GM19328 (cell line): ENCODE data around the gene BLTP1.
"Not testable (repeated sequence)": the region's sequence is repeated elsewhere in the genome, so short reads cannot be mapped to it uniquely, and the experiment has no call there.

Experiments used
- ATAC-seq: cut with Tn5 transposase; IDR thresholded peaks from one replicate; pipeline ENCODE4 v1.9.1; 2021; ENCODE audit warnings: mild to moderate bottlenecking, moderate library complexity; ENCODE audit not compliant: unreplicated experiment

BLTP1 gene, protein sequence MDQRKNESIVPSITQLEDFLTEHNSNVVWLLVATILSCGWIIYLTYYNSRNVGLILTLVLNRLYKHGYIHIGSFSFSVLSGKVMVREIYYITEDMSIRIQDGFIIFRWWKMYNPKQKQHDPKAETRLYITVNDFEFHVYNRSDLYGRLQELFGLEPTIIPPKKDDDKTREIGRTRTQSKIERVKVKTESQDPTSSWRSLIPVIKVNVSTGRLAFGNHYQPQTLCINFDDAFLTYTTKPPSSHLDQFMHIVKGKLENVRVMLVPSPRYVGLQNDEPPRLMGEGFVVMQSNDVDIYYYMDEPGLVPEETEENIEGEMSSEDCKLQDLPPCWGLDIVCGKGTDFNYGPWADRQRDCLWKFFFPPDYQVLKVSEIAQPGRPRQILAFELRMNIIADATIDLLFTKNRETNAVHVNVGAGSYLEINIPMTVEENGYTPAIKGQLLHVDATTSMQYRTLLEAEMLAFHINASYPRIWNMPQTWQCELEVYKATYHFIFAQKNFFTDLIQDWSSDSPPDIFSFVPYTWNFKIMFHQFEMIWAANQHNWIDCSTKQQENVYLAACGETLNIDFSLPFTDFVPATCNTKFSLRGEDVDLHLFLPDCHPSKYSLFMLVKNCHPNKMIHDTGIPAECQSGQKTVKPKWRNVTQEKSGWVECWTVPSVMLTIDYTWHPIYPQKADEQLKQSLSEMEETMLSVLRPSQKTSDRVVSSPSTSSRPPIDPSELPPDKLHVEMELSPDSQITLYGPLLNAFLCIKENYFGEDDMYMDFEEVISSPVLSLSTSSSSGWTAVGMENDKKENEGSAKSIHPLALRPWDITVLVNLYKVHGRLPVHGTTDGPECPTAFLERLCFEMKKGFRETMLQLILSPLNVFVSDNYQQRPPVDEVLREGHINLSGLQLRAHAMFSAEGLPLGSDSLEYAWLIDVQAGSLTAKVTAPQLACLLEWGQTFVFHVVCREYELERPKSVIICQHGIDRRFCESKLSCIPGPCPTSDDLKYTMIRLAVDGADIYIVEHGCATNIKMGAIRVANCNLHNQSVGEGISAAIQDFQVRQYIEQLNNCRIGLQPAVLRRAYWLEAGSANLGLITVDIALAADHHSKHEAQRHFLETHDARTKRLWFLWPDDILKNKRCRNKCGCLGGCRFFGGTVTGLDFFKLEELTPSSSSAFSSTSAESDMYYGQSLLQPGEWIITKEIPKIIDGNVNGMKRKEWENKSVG (N-terminal part only)

GRCh38 chr4:122151982-122152710, at the start of gene BLTP1:
BLTP1 (plus strand) TSS chr4:122152331; CDS start chr4:122170648, 18,317 bp downstream.
- peak; percentile 97 for ATAC-seq

- ATAC-seq = no peak
Observed at GRCh38 chr4:122104184-122104583, 47.9 kb upstream of the BLTP1 start.

DNA sequence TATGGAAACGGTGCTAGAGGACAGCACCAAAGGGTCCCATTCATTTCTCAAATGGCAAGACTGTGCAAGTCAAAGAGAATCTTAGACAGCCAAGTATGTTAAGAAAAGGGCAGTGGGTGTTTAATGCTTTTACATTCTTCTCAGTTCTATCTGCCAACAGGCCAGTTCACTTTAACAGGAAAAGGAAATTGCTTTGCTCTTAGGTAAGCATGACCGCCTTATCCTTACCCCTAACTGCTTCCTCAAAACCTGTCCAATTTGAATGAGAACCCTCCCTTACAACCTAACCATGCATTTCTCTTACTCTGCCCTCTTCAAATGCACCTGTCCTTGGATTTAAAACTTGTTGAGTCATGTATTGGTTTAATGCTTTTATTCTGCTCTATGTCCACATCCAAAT, 44.5 kb upstream of the BLTP1 start:
- no peak for ATAC-seq

- not testable (repeated sequence) for ATAC-seq
Observed at GRCh38 chr4:122110304-122110703, 41.8 kb upstream of the BLTP1 start.

GRCh38 chr4:122117743-122118142, 34.4 kb upstream of the BLTP1 start:
- ATAC-seq = no peak

DNA sequence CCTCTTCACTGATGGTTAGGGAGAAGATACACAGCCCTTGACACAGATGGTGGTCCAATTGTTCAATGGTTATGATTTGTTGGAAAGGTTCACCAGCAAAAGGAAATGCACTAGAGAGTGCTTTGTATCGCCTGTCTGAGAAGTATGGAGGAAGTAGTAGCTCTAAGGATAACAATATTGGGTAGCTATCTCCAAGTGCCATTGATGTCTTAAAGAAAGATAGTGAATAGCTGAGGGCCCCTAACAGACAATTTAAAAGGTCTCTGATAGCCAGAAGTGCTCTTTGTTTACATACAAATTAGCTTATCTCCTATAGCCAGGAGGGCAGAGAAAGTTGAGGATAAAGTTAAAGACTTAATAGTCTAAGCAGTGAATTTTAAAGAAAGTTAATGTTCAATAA, 33.9 kb upstream of the BLTP1 start:
- no peak for ATAC-seq

- ATAC-seq = no peak
Observed at GRCh38 chr4:122119739-122120138, 32.4 kb upstream of the BLTP1 start.

- no peak for ATAC-seq
Observed at GRCh38 chr4:122121593-122121992, 30.5 kb upstream of the BLTP1 start.

DNA sequence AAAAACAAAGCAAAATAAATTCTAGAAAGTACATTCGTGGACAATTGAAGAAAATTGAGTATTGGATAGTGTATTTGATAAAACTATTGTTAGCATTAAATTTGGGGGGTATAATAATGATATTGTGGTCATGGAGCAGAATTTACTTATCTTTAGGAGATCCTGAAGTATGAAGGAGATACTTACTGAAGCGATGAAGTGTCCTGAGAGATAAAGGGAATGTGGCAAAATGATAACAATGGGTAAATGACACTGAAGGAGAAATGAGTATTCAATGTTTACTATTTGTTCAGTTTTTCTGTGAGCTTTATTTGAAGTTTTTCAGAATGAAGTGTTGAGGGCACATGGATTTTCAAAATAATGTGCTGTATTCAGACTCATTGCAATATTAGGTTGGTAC, 30.0 kb upstream of the BLTP1 start:
- no peak for ATAC-seq

- no peak for ATAC-seq
Observed at GRCh38 chr4:122129061-122129460, 23.1 kb upstream of the BLTP1 start.

GRCh38 chr4:122131562-122132157, 20.5 kb upstream of the BLTP1 start:
- ATAC-seq = peak; percentile 67

DNA sequence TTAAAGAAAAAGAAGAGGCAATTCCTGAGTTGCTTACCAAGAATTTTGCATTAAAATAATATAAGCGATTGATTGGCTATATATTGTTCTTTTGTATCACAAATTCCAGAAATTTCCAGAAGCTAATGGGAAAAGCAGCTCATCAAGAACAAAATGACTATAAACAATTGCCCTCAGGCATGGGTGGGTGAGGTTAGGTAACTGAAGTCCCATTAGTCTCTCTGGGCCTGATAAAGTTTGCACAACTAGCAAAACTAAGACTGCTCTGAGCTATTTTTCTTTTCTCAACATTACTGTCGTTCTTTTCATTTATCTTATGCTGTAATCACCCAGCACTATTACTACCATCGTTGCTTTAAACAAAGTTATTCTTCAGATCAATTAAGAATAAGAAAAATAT, 19.2 kb upstream of the BLTP1 start:
- no peak for ATAC-seq

- ATAC-seq = no peak
Observed at GRCh38 chr4:122139139-122139538, 13.0 kb upstream of the BLTP1 start.

DNA sequence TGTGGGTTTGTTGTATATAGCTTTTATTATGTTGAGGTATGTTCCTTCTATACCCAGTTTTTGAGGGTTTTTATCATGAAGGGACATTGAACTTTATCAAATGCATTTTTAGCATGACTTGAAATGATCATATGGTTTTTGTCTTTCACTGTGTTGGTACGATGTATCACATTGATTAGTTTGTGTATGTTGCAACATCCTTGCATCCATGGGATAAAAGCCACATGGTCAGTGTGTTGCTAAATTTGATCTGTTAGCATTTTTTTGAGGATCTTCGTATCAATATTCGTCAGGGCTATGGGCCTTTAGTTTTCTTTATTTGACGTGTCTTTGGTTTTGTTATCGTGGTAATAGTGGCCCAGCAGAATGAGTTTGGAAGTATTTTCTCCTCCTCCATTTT, 11.3 kb upstream of the BLTP1 start:
- ATAC-seq = no peak

- no peak for ATAC-seq
Observed at GRCh38 chr4:122142687-122143086, 9.4 kb upstream of the BLTP1 start.

DNA sequence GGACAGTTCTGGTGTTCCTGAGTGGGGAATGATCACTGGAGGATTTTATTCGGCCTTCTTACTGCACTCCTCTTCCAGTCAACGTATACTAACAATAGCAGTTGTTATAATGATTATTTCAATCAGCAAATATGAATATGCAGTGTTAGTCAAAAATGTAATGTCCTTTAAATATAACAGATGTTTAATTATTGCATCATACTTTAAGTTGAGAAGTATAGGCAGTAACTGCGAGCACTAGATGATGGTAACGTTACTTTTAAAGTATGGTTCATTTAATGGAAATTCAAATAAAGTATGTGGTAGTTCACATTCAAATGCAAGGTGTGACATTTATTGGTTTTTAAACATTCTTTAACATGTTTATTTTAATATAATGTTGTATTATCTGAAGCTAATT, 5.5 kb upstream of the BLTP1 start:
- ATAC-seq = no peak

DNA sequence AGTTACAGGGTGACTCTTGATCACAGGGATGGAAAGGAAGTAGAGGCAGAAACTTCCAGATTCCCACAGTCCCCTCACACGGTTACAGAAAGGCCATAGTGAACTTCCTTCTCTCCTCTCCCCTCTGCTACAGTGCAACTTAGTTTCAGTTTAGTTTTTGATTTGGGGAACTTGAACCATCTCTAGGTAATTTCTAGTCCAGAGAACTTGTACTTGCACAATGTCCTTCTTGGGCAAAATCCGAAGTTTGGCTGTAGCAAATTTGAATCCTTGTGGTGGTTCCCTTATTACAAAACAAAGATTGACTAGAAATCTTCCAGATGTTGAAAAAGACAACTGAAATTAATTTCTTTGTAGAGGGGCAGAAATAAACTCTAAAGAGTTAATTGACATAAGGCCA, 1.2 kb upstream of the BLTP1 start:
- ATAC-seq = no peak

GRCh38 chr4:122152711-122153226, 638 bp downstream of the BLTP1 start:
- ATAC-seq = peak; percentile 27

DNA sequence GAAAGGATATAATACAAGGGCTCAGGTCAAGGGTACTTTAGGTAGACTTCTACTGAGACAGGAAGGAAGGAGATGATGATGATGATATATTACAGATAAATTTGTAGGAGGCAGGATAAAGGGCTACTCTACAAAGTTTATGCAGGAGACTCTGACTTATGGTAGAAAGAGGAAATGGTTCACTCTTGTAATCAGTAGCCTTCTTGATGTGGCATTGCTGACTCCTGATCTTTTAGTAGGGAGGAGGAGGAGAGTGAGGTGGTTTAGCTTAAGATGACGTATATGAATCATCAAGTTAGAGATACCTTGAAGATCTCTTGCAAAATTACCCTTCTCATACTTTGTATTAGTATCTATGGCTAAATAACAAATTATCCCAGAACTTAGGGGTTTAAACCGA, 4.7 kb downstream of the BLTP1 start:
- ATAC-seq = no peak

DNA sequence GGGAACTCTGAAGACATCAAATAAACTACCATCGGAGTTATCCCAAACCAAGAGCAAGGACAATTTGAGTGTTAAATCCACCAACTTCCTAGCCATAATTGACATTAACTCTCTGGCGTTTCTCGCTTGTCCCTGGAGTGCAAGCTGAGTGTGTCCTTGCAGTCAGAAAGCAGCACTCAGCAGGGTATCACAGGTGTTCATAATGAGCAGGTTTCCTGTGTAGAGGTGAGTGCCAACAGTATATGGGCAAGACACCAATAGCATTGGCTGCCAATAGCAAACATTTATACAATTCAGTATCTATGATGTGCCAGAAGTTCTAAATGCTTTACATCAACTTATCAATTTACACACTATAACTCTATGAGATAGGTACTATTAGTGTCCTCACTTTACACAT, 11.2 kb downstream of the BLTP1 start:
- ATAC-seq = no peak
